HPDE6-E6E7 (cell line): Measurements from ENCODE around the gene ANK2.

Experiments
- DNase-seq: peaks from one replicate; pipeline ENCODE4 v3.0.0; 2011; ENCODE audit warnings: missing footprints; ENCODE audit errors: extremely low spot score

Gene ANK2

DNA sequence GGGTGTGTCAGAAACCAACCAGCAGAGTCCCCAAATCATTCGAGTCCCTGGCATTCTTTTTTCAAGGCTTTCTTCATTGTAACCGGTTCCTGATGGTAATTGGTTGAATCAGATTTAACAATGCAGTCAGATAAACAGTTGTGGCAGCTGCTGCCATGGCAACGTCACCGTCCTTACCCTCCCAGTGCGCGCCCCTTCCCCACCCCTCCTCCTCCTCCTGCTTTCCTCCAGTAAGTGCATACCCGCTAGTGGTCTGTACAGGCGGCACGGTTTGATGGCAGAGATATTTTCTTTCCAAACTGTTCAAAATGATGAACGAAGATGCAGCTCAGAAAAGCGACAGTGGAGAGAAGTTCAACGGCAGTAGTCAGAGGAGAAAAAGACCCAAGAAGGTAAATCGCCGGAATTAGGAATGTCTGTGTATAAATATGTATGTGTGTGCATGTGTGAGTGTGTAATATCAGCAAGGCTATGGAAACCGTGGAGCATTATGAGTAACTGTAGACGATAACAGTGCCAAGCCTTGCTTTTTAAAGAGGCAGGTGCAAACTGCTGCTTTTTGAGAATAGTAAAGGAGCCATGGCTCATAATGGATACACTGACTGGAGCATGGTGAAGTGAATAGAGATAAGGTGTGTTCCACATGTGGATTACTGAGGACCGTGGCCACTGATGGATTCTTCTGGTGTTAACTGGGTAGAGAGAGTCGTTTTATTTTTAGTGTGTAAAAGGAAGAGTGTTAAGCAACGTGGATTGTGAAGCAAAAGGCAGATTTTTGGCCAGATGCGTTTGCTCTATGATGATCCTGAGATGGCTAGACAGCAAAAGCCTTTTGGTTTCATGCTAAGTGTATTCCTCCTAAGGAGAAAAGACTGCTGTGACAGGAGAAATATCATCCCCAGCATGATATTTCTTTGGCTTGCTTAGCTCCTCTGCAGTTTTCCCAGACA is at the start of gene ANK2:
Gene ANK2 (plus strand): TSS at position 233 of the 950 bp plus-strand sequence. CDS start 76 bp downstream, at position 309.
- DNase-seq = no peak

DNA sequence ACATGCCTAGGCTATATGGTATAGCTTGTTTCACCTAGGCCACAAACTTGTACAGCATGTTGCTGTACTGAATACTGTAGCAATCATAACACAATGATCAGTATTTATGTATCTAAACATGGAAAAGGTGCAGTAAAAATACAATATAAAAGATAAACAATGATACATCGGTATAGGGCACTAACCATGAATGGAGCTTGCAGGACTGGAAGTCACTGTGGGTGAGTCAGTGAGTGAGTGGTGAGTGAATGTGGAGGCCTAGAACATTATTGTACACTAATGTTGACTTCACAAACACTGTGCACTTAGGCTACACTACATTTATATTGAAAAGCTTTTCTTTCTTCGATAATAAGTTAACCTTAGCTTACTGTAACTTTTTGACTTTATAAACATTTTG is 45.6 kb upstream of the ANK2 start:
- no peak for DNase-seq

DNA sequence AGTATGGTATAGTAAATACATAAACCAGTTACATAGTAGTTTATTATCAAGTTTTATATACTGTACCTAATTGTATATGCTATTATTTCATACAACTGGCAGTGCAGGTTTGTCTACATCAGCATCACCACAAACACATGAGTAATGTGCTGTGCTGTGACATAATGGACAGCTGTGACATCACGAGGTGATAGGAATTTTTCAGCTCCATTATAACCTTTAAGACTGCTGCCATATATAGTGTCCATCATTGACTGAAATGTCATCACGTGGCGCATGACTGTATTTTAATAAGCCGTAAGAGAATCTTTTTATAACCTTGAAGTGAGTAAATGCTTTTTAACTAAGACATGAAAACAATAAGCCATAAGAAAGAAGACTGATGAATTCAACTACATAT is 44.8 kb upstream of the ANK2 start:
- DNase-seq = no peak

DNA sequence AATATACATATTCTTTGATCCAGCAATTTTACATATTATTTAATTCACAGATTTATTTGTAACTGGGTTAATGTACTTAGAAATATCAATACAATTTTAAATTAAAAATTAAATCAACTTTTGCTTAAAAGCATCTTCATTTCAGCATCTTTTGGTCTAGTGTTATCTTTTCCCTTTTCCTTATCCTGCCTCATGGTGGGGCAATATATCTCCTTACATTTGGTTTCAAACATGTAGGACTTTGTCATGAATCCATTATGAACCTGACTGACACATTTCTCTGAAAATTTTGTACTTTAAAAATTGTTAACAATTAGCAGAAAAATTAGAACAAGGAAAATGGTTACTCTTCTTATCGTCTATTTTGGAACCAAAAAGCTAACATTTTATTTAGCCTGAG is 42.8 kb upstream of the ANK2 start:
- DNase-seq = no peak

DNA sequence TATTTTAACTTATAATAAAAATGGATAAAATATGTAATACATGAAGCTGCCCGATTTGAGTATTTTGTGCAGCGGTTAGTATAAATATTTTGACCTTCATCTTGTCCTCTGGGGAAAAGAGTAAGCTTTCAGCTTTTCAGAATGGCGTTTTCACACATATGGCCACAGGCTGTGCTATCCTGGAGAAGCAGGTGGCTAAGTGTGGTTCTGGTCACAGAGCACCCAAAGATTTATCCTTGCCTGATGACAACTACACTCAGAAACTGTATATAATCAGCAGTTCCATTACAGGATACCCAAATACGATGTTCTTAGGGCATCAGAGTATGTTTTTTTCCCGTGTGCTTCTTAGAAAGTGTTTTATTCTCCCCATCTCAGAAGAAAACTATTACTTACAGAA is 42.3 kb upstream of the ANK2 start:
- no peak for DNase-seq

DNA sequence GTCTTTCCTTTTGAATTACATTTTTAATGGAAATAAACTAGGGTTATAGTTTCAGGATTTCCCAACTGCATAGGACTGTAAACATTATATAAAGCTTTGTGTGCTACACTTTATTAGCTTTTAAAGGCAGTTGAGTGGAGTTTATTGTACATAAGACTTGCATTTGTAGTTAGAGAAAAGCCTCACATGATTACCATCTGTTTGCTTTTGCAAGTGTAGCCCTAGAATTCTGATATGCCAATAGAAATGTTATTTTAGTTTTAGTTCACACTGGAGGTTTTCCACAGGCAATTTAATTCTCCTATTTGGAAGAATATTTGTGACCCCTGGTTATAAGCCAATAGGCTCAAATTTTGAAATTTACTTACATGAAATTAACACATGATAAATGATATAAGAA is 41.3 kb upstream of the ANK2 start:
- DNase-seq = no peak

DNA sequence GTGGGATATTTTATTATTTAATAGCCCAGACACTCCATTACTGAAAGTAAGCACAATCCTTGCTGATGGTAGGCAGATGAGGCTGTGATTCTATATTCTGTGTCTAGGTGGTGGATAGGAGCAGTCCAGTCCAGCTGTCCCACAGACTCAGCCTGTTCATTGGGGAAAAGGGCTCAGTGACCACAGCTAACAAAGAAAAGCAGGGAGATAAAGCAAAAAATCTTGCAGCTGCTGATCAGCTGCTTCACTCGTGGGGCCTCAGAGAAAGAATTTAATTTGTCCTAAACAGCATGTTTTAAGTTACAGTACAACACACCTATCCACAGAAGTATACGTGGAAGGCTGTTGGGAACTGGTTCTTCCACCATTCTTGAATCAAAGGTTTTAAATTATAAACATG is 40.7 kb upstream of the ANK2 start:
- no peak for DNase-seq

DNA sequence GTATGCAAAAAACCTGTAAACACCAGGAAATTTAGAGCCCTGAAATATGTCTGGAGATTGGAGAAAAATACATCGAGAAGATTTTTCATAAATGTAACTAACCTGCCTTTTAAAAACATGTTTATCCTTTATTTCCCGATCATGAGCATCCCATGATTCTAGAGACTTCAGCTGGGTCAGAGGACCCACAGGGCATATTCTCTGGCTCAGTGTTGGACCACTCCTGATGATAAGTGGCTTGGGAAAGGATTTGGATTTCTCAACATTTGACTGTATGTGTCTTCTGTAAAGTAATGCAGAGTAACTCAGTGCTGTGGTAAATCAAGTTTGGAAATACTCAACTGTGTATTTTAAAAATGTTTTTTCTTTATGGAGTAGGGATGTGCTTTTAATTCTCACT is 40.0 kb upstream of the ANK2 start:
- DNase-seq = no peak

DNA sequence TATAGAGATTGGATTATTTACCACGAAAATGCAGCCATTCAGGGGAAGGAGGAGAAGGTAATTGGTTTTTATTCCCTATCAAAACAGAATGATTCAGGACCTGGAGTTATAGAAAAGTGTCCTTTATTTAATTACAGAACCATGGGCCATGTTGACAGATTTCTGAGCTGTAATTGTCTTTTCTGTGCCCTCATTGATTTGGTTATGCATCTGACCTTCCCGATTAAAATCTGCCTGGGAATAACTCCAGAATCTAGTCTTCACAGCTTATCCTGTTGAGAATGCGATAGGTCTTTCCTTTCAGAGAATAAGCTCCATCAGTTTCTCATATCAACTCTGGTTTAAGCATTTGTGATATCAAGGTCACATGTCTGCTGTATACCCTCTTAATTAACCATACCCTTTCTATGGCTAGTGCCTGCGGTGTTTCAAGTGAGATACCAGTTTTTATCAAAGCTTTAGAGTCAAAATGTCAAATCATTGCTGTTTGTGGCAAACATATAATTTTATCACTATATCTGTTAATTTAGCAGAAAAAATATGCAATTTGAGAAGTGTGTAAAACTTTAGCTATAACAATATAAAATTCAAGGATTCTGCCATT is 37.2 kb upstream of the ANK2 start:
- no peak for DNase-seq

DNA sequence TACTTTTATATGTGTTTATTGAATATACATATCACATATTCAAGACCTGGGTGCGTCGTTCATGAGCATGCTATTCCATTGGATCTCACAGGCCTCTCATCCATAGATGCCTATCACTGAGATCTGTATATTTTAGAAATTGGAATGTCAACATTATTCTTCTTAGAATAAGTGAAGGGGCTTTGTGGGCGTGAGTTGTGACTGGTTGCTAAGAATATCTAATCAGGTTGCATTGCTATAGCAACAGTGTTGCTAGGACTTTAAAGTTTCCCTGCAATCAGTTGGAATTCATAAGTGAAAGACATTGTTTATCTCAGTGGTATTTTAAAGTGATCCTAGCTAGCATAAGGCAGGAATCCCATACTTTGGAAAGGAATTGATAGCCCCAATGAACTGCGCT is 36.7 kb upstream of the ANK2 start:
- DNase-seq = no peak

DNA sequence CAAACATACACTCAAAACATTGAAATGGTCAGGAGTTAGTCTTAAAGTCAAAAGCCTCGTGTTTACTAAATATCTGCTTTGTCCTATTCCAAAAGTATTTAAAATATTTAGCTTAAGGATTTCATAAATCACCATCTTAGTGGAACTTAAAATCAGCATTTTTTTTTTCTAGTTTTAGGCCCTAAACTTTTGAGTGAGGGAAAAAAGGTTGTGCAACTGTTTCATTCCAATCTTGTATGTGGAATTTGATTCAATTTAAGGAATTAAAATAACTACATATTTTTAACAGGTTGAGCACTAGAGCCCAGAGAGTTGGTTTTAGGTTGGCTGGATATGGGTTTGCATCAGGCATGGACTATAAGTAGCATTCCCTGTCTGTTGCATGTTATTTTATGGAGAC is 35.7 kb upstream of the ANK2 start:
- DNase-seq = no peak

DNA sequence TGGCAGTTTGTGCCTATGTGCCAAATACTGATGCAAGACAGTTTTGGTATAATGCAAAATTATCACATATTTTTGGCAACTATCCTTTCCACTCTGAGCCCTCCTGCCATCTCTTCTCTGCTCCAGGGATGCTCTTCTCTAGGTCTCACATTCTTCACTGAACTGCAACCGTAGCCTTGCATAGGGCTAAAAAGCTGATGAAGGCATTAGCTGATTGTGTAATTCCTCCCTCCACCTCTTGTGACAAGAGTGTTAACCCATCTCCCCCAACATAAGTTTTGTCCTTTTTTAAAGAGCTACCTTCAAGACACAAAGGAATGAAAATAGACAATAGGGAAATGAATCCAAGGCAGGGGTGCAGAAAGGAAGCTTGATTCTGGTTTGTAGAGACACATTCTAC is 33.1 kb upstream of the ANK2 start:
- DNase-seq = no peak

DNA sequence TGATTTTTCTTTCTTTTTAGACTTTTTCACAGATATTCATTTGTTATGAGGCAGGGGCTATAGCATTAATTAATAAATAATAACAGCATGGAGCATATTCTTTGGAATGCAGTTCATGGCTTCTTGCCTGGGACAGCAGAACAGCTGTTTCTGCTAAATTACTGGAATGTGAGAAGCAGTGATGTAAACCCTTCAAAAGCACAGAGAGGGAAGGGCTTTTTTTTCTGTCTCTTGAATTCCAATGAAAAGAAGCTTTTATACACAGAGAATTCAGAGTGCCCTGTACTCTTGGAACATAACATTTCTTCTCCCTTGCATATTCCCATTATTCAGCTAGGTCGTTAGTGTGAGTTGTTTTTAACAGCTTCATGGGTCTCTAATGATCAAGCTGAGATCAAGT is 28.5 kb upstream of the ANK2 start:
- no peak for DNase-seq

DNA sequence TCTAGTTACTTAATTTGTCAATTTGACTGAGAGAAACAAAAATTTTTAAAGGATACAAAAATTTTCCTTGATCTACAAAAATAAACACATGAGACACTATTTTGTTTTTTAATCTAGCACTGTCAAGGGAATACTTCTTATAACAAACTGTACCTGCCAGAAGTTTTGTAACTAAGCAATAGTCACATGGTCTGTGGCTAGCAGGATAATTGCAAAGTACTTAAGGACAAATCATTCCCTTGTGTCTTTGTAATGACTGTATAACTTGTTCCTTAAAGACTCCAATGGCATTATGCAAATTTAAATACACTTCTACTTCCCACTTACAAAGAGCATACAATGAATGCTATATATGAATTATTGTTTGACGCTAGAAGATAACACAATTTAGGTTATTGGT is 25.1 kb upstream of the ANK2 start:
- DNase-seq = no peak

DNA sequence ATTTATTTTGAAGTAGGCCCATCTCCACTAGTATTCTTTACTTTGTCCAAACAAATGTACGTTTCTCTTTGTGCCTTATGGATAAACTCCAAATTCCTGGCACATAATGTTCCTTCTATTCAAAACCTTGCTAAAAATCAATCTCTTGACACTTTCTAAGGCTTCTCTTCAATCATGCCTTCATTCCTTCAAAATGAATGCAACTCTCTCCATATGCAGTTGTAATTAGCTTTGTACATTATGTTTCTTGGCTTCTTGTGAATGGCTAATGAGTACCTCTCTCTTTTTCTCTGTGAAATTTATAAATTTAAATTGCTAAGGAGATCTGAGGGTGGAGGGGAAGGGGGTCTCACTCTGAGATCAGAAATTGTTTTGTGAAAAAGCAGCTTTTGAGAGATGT is 24.0 kb upstream of the ANK2 start:
- DNase-seq = no peak

DNA sequence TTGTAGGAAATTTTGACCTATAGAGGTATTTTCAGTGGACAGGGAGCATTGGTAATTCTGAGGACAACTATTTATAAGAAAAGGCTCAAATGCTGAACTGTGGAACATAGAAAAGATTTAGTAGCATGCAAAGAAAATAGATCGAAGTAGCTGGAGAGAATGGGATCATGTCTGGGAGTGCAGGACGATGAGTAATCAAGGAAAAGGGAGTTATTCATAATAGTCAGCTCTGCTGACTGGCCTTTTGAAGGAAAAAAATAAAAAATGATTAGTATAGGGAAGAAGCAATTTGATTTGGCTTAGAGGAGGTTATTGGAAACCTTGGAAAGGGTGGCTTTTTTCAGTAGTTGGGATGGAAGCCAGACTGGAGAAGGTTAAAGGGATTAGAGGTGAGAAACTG is 22.9 kb upstream of the ANK2 start:
- DNase-seq = peak; percentile 3

DNA sequence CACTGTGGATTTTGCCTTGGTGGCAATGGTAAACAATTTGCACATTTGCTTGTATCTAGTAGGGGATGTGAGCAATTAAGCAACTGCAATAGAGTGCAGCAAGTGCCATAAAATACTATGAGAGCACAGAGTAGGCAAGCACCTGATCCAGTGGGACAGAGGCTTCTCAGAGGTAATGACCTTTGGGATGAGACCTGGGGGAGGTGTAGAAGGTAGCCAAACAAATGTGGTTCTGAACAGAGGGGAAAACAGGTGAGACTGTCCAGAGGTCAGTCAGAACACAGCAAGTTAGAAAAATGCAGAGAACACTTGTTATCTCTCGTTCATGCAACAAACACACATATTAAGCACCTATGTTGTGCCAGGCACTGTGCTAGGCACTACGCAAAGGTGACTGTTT is 21.4 kb upstream of the ANK2 start:
- DNase-seq = no peak

DNA sequence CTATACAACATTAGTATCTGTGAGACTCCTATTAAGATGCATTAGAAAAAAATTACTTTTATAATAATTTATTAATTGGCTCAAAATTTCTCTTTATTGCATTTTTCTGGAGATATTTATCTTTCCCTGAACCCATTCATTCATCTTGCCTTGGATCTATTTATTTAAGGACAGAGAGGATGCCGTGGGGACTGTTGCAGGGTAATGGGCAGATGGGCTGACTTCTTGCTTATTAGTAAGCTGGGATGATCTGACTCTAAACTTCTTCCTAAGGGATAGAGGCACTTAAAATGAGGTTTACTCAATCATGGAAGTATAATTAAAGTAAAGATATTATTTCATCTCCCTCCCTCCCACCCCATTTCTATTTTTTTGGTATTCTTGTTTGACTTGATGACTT is 18.2 kb upstream of the ANK2 start:
- DNase-seq = no peak

DNA sequence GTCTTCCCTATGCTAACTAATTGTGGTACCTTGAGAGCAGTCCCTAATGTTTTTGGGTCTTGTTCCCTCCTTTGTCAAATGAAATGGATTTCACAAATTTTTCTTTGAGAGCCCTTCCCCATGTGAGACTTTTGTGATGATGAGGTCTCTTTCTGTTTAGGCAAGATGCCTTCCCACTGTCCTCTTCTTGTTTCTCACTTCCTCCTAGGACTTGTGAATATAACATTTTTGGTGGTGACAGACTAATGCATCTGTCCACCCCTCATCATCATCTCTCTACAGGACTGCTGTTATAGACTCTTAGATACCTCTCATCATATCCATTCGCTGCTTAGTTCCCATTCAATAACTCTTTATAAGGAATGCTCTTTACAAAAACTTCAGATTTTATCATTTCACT is 8.7 kb upstream of the ANK2 start:
- DNase-seq = no peak

DNA sequence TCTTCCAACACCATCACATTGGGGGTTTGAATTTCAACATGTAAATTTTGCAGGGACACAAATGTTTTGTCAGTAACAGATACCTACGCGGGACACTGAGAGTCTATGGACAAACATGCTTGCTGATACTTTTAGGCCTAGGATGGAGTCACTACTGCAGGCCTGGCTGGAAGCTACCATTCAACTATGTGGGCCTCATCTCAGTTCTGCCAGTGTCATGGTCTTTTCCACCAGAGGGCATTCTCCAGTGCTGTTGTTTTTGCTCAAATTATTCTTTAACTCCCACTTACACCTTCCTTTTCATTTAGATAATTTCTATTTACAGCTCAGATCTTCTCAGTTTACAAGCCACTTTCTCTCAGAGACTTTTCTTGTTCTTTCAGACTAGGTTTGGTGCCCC is 7.0 kb upstream of the ANK2 start:
- DNase-seq = no peak

DNA sequence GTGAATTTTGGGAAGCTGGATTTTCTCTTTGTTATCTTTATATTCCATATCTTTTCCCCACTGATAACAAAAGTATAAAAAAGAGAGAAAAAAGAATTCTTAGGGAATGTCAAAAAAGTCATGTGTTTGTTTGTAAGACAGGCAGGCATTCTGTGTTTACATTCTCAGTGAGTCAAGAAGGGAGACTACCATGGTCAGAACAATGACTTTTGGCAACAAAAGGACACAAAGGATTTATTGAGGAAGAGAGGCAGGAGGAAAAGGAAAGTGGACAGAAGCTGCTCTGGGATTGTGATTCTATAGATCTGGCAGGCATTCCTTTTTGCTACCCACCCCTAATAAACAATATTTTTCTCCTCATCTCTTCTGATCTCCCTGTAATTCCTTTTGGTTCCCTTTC is 5.9 kb upstream of the ANK2 start:
- no peak for DNase-seq

DNA sequence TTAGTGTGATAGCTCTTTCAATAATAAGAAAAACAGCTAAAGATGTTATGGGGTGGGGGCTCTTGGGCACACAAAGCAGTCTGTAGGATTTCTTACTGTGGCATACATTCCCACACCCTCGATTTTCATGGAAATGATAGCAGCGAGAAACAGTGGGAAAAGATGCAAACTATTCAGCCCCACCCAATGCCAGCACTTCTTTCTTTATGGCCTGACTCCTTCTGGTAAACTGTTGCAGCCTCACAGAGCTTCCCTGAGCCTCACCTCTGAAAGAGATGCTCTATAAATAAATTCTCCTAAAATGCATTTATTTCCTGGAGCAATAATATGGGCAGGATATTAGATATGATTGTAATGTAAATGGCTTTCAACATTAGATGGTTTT is 910 bp downstream of the ANK2 start:
- DNase-seq = no peak

DNA sequence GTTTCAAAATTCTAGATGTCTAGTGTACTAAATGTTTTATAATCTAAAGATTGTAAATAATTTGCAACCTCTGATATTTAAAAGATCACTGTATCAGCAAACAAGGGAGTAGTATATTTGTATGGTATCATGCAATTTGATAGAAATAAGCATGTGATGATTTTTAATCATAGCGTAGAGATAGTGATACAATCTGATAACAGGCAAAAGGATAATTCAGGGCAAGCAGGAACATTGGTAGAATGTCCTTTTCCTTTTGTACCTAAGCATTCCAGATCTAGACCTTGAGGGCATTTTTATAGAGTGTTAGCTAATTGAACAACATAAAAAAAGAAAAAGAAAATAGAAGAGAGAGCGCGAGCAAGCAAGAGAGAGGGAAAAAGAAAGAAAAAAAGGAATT is 1.4 kb downstream of the ANK2 start:
- DNase-seq = no peak

DNA sequence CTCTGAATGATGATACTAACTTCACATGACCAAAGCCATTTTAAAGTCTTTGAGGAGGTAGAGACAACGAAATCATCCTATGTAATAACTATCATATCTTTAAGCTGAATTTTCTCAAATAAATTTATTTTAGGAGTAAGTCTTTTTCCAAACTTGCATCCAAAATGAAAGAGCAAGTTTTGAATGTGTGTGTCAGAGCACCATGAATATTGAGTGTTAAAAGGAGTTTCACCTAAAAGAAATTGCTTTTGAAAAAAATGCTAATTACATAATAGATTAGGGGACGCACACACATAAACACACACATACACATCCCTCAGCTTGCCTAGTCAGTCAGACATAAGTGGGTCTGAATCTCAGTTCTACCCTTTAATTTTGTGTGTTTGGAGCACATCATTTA is 1.9 kb downstream of the ANK2 start:
- no peak for DNase-seq
